Measurements from ENCODE around the gene RARB.

Gene RARB

GRCh38 chr3:25474052-25474451 is 46.0 kb downstream of the RARB start:
- CTCF ChIA-PET, result no interaction called here
- POLR2A ChIA-PET, result no interaction called here
- TF ChIP-seq CTBP1 (IDR thresholded peaks at IDR 0.05; ENCODE audit: borderline replicate concordance) (no peak), ZNF384 (IDR thresholded peaks at IDR 0.05) (no peak), SP1 (IDR thresholded peaks at IDR 0.05) (no peak), FOXM1 (IDR thresholded peaks at IDR 0.05; ENCODE audit: borderline replicate concordance) (no peak), SUZ12 (IDR thresholded peaks at IDR 0.05) (no peak), L3MBTL2 (conservative IDR thresholded peaks at IDR 0.05) (no peak), FOXA1 (IDR thresholded peaks at IDR 0.05) (no peak), LEF1 (IDR thresholded peaks at IDR 0.05; ENCODE audit: borderline replicate concordance) (no peak)
- TF ChIP-seq, protein P1, sequence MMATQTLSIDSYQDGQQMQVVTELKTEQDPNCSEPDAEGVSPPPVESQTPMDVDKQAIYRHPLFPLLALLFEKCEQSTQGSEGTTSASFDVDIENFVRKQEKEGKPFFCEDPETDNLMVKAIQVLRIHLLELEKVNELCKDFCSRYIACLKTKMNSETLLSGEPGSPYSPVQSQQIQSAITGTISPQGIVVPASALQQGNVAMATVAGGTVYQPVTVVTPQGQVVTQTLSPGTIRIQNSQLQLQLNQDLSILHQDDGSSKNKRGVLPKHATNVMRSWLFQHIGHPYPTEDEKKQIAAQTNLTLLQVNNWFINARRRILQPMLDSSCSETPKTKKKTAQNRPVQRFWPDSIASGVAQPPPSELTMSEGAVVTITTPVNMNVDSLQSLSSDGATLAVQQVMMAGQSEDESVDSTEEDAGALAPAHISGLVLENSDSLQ (IDR thresholded peaks at IDR 0.05), result no peak
- no peak for DNase-seq (ENCODE audit: extremely low spot score)

DNA sequence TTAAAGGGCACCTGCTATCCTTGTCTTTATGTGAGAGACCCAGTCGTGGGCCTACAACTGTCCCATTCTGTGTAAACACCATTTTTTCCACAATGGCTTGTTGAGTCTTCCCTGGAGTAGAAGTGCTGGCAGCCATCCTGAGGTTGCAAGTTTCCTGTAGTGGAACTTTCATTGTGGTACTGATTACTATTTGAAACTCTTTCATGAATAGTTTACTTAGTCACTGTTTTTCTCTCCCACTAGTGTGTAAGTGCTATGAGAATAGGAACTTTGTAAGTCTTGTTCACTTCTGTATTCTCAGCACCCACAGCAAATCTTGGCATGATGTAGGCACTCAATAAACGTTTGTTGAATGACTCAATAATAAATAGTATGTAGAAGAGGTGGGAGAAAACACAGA is 48.6 kb downstream of the RARB start:
- TF ChIP-seq CTBP1 (IDR thresholded peaks at IDR 0.05; ENCODE audit: borderline replicate concordance) (no peak), ELF4 (IDR thresholded peaks at IDR 0.05) (no peak), HDGF (IDR thresholded peaks at IDR 0.05; ENCODE audit: borderline replicate concordance) (no peak), NFRKB (IDR thresholded peaks at IDR 0.05) (no peak), SP1 (IDR thresholded peaks at IDR 0.05) (no peak), LEF1 (IDR thresholded peaks at IDR 0.05; ENCODE audit: borderline replicate concordance) (no peak), ARNT (IDR thresholded peaks at IDR 0.05) (no peak), SUZ12 (IDR thresholded peaks at IDR 0.05) (no peak), FOXK2 (IDR thresholded peaks at IDR 0.05) (no peak), FOXA1 (IDR thresholded peaks at IDR 0.05) (no peak), TARDBP (IDR thresholded peaks at IDR 0.05) (no peak), FOXM1 (IDR thresholded peaks at IDR 0.05; ENCODE audit: borderline replicate concordance) (no peak), L3MBTL2 (conservative IDR thresholded peaks at IDR 0.05) (no peak), BHLHE40 (IDR thresholded peaks at IDR 0.05; ENCODE audit: borderline replicate concordance) (no peak)
- DNase-seq (ENCODE audit: extremely low spot score), result no peak
- POLR2A ChIA-PET, result no interaction called here
- CTCF ChIA-PET, result no interaction called here

DNA sequence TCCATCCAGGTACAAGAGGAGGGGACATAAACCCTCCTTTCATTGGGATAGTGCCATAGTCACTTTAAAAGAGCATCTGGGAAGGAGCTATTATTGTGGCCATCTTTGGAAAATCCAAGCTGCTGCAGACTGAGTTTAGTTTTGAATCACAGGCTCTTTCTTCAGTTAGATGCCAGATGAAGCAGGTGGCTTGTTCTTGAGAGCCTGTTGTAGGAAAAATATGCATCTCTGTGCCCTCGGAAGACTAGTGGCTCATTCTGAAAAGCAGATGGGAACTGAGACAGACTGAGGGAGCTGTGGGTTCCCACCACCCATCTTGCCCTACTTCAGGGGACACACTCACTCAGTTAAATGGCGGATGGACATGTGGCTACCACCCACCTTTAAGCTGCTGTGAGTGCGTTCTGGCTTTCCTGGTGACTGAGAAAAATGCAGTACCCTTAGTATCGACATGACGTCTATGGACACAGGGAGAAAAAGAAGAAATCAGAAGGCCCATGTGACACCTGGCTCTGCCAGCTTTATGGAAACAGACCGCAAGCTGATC is 50.2 kb downstream of the RARB start:
- ChIA-PET POLR2A (no interaction called here), CTCF (interaction anchor here (0.6 kb wide), 1 partner anchor 385 kb away, joined by 3 read pairs; no protein-coding TSS in a partner anchor)
- DNase-seq (ENCODE audit: extremely low spot score), result no peak
- TF ChIP-seq, protein P1 (IDR thresholded peaks at IDR 0.05), result no peak
- TF ChIP-seq HDGF (IDR thresholded peaks at IDR 0.05; ENCODE audit: borderline replicate concordance) (no peak), L3MBTL2 (conservative IDR thresholded peaks at IDR 0.05) (no peak)

GRCh38 chr3:25478964-25479726 is 51.1 kb downstream of the RARB start:
- no peak for TF ChIP-seq ELF4 (IDR thresholded peaks at IDR 0.05)
- no peak for TF ChIP-seq BHLHE40 (IDR thresholded peaks at IDR 0.05; ENCODE audit: borderline replicate concordance)
- no peak for TF ChIP-seq SUZ12 (IDR thresholded peaks at IDR 0.05)
- TF ChIP-seq SP1 (IDR thresholded peaks at IDR 0.05), result no peak
- no peak for TF ChIP-seq HDGF (IDR thresholded peaks at IDR 0.05; ENCODE audit: borderline replicate concordance)
- TF ChIP-seq, protein P1 (IDR thresholded peaks at IDR 0.05), result no peak
- no peak for TF ChIP-seq LEF1 (IDR thresholded peaks at IDR 0.05; ENCODE audit: borderline replicate concordance)
- TF ChIP-seq ZNF384 (IDR thresholded peaks at IDR 0.05), result no peak
- TF ChIP-seq TARDBP (IDR thresholded peaks at IDR 0.05), result no peak
- no peak for TF ChIP-seq FOXK2 (IDR thresholded peaks at IDR 0.05)
- TF ChIP-seq L3MBTL2 (conservative IDR thresholded peaks at IDR 0.05), result no peak
- TF ChIP-seq NFRKB (IDR thresholded peaks at IDR 0.05), result no peak
- no peak for TF ChIP-seq FOXA1 (IDR thresholded peaks at IDR 0.05)
- no peak for TF ChIP-seq FOXM1 (IDR thresholded peaks at IDR 0.05; ENCODE audit: borderline replicate concordance)
- TF ChIP-seq CTBP1 (IDR thresholded peaks at IDR 0.05; ENCODE audit: borderline replicate concordance), result no peak
- no peak for TF ChIP-seq ARNT (IDR thresholded peaks at IDR 0.05)
- ChIA-PET CTCF (no interaction called here), POLR2A (no interaction called here)
- no peak for DNase-seq (ENCODE audit: extremely low spot score)

- DNase-seq (ENCODE audit: extremely low spot score), result no peak
- TF ChIP-seq SUZ12 (IDR thresholded peaks at IDR 0.05) (no peak), ZNF384 (IDR thresholded peaks at IDR 0.05) (no peak), L3MBTL2 (conservative IDR thresholded peaks at IDR 0.05) (no peak), NFRKB (IDR thresholded peaks at IDR 0.05) (no peak), LEF1 (IDR thresholded peaks at IDR 0.05; ENCODE audit: borderline replicate concordance) (no peak), FOXA1 (IDR thresholded peaks at IDR 0.05) (no peak), ELF4 (IDR thresholded peaks at IDR 0.05) (no peak), BHLHE40 (IDR thresholded peaks at IDR 0.05; ENCODE audit: borderline replicate concordance) (no peak), TARDBP (IDR thresholded peaks at IDR 0.05) (no peak)
- ChIA-PET POLR2A (no interaction called here), CTCF (no interaction called here)
These were observed 51.6 kb downstream of the RARB start for GRCh38 chr3:25479727-25480010.

DNA sequence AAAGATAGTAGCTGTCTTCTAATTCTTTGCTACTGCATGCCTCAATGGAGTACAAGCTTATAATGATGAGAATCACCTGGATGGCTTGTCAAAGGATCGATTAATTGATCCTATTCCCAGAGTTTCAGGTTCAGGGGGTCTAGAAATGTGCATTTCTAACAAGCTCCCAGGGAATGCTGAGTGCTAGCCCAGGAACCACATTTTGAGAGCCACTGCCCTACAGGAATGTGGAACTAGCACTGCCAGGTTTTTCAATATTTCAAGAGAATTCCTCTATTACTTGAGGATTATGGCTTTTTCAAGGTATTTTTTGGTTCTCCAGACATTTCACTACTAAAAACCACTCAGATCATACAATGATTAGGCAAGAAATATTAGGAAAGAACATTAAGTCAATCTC is 52.7 kb downstream of the RARB start:
- no peak for DNase-seq (ENCODE audit: extremely low spot score)
- ChIA-PET CTCF (interaction anchor here (1.4 kb wide), 1 partner anchor 9 kb away, joined by 3 read pairs; no protein-coding TSS in a partner anchor), POLR2A (interaction anchor here (0.7 kb wide), 1 partner anchor 53 kb away, joined by 3 read pairs; the partner anchor contains the start of gene RARB)
- no peak for TF ChIP-seq ZNF384 (IDR thresholded peaks at IDR 0.05)
- no peak for TF ChIP-seq FOXA1 (IDR thresholded peaks at IDR 0.05)
- no peak for TF ChIP-seq L3MBTL2 (conservative IDR thresholded peaks at IDR 0.05)
- TF ChIP-seq ARNT (IDR thresholded peaks at IDR 0.05), result no peak
- TF ChIP-seq SP1 (IDR thresholded peaks at IDR 0.05), result no peak
- TF ChIP-seq, protein P1 (IDR thresholded peaks at IDR 0.05), result no peak
- TF ChIP-seq BHLHE40 (IDR thresholded peaks at IDR 0.05; ENCODE audit: borderline replicate concordance), result no peak
